ENCODE measurements around the gene NR1I3. TPM values are rescaled to one million over a fixed set of nuclear protein-coding genes. Genes with fewer than 3 reads are reported as not detected.
A peak's percentile ranks its signal among the peaks of the same experiment; 100 is the strongest.
"Not testable (repeated sequence)": the region's sequence is repeated elsewhere in the genome, so short reads cannot be mapped to it uniquely, and the experiment has no call there.

NR1I3 gene
- total RNA-seq, 4 donors from 2014 or later: 1.2 TPM; not detected in 3

- Histone ChIP-seq H3K36me3 (no peaks in the 10 kb centered on the region), H3K4me1 (peaks cover 26% of the 10 kb centered on the region), H3K27me3 (peaks cover 37% of the 10 kb centered on the region), H3K4me3 (peak within 1 kb of the TSS; percentile 54), H3K27ac (no peak within 1 kb of the TSS), H3K9me3 (peaks cover 8% of the 10 kb centered on the region)
- no peak for DNase-seq (ENCODE audit: low spot score in 2 of 2)
- 3% methylated on average over 50 of the region's 62 CpGs for WGBS
- TF ChIP-seq EP300 (IDR thresholded peaks at IDR 0.05) (no peak), CTCF (IDR thresholded peaks at IDR 0.05) (no peak), POLR2A (IDR thresholded peaks at IDR 0.05) (no peak), POLR2AphosphoS5 (IDR thresholded peaks at IDR 0.05) (no peak)
These were observed 20.7 kb upstream of the NR1I3 start, which contains the start of gene PCP4L1 for GRCh38 chr1:161258439-161259344. PCP4L1 (plus strand) TSS chr1:161258745; CDS start chr1:161258975, 230 bp downstream.

- peaks cover 37% of the 10 kb centered on the region for H3K27me3 ChIP-seq
- H3K36me3 ChIP-seq; DNase-seq (ENCODE audit: low spot score in 2 of 2); H3K9me3 ChIP-seq; H3K27ac ChIP-seq; H3K4me3 ChIP-seq: not testable (repeated sequence)
- H3K4me1 ChIP-seq: peaks cover 26% of the 10 kb centered on the region
- WGBS: 94% methylated on average over 5 of the region's 5 CpGs
These were observed 19.1 kb upstream of the NR1I3 start for GRCh38 chr1:161257109-161257508.

- H3K4me3 ChIP-seq; H3K27ac ChIP-seq; H3K9me3 ChIP-seq; DNase-seq (ENCODE audit: low spot score in 2 of 2); H3K36me3 ChIP-seq: not testable (repeated sequence)
- WGBS: 72% methylated on average over 4 of the region's 4 CpGs
- Histone ChIP-seq H3K27me3 (peaks cover 34% of the 10 kb centered on the region), H3K4me1 (peaks cover 19% of the 10 kb centered on the region)
These were observed 18.0 kb upstream of the NR1I3 start for GRCh38 chr1:161255955-161256520.

GRCh38 chr1:161255302-161255701, 17.3 kb upstream of the NR1I3 start:
- H3K27me3 ChIP-seq: peaks cover 34% of the 10 kb centered on the region
- not testable (repeated sequence) for DNase-seq (ENCODE audit: low spot score in 2 of 2); H3K27ac ChIP-seq; H3K36me3 ChIP-seq; H3K9me3 ChIP-seq; H3K4me3 ChIP-seq
- H3K4me1 ChIP-seq: peaks cover 11% of the 10 kb centered on the region
- WGBS: 70% methylated on average over 4 of the region's 5 CpGs

- H3K27me3 ChIP-seq: peaks cover 3% of the 10 kb centered on the region
- H3K27ac ChIP-seq: no peak overlapping the region
- H3K4me3 ChIP-seq: no peak overlapping the region
- TF ChIP-seq CTCF (IDR thresholded peaks at IDR 0.05): no peak
- DNase-seq (ENCODE audit: low spot score in 2 of 2): no peak
- no peaks in the 10 kb centered on the region for H3K4me1 ChIP-seq
- 84% methylated on average over 8 of the region's 8 CpGs for WGBS
- no peaks in the 10 kb centered on the region for H3K36me3 ChIP-seq
- H3K9me3 ChIP-seq: no peaks in the 10 kb centered on the region
These were observed 13.6 kb upstream of the NR1I3 start for GRCh38 chr1:161251579-161251978.

- no peak for TF ChIP-seq EP300 (IDR thresholded peaks at IDR 0.05)
- TF ChIP-seq POLR2AphosphoS5 (IDR thresholded peaks at IDR 0.05): no peak
- no peak for TF ChIP-seq CTCF (IDR thresholded peaks at IDR 0.05)
- no peak for TF ChIP-seq POLR2A (IDR thresholded peaks at IDR 0.05)
- DNase-seq (ENCODE audit: low spot score in 2 of 2): no peak
- Histone ChIP-seq H3K4me3 (no peak overlapping the region), H3K9me3 (no peaks in the 10 kb centered on the region), H3K4me1 (no peaks in the 10 kb centered on the region), H3K27ac (no peak overlapping the region), H3K27me3 (peaks cover 3% of the 10 kb centered on the region), H3K36me3 (no peaks in the 10 kb centered on the region)
- WGBS: 75% methylated on average over 5 of the region's 7 CpGs
These were observed 12.8 kb upstream of the NR1I3 start for GRCh38 chr1:161250829-161251228.

GRCh38 chr1:161250100-161250499, 12.1 kb upstream of the NR1I3 start:
- 87% methylated on average over 5 of the region's 5 CpGs for WGBS

More at GRCh38 chr1:161250100-161250499, 12.1 kb upstream of the NR1I3 start:
- H3K36me3 ChIP-seq; H3K9me3 ChIP-seq; H3K27ac ChIP-seq; H3K4me1 ChIP-seq; H3K4me3 ChIP-seq; DNase-seq (ENCODE audit: low spot score in 2 of 2); H3K27me3 ChIP-seq: not testable (repeated sequence)

Data from suprapubic skin (tissue), 4 donors.